ENCODE measurements around the gene TNRC6C.
"Not testable (repeated sequence)": the region's sequence is repeated elsewhere in the genome, so short reads cannot be mapped to it uniquely, and the experiment has no call there.

Gene TNRC6C

DNA sequence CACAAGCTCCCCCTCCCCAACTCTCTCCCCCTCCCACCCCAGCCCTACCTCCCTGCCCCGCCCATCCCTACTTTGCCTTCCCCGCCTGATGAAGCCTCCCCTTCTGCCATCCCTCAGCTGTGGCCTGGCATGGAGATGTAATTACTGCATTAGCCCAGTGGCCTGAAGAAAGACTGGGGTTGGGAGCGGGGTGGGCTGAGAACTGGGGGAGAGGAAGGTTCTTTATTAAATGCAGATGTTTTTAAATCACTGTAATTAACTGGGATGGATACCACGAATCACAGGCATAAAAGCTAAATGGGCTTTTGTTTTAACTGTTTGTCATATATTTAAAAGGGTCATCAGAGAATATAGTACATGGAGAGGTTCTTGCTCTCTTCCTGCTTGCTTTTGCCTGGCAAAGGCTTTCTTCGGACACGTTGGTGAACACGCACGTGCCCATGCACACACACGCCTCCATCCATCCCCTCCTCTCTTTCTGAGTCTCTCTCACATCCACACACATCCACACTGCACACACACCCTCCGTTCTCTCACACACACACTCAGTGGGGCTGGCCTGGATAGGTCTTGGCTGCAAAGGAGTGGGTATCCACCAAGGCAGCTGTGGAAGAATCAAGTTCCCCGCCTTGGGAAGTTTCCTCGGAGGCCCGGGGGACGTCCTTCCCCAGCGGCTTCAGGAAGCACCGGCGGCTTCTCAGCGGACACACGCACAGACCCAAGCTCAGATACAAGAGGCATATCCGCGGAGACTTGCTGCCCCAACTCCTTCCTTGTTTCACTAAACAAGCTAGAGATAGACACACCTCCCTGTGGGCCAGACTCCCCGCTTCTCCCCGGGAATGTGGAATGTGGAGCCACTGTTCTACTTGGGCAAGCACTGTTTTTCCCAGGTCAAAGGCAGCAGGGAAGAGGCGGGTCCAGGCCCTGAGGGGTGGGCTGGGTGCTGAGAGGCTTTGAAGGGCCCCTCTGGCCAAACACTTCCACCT lies 27.4 kb upstream of the TNRC6C start:
- no peak for DNase-seq (ENCODE audit: low read depth)

DNA sequence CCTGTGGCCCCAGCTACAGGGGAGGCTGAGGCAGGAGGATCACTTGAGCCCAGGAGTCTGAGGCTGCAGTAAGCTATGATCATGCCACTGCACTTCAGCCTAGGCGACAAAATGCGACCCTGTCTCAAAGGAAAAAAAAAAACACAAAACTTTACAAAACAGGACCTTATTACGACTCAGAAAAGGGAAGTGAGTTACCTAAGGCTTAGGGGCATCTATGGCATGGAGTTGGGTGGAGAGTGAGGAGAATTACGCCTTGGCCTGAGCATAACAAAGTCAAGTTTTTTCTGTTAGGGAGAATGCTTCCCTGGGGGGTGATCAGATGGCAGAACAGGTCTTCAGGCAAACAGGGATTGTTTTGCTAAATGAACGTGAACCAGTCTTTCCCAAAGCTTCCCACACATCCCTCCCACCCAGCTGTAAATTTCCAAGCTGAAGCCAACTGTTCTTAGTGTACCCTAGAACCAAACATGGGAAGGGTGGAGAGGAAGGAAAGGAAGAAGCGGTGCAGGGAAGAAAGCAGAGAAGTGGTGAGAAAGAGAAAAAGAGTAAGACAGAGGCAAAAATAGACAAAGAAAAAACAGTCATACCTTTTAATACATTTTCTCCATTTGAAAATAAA lies 24.6 kb upstream of the TNRC6C start:
- no peak for DNase-seq (ENCODE audit: low read depth)

DNA sequence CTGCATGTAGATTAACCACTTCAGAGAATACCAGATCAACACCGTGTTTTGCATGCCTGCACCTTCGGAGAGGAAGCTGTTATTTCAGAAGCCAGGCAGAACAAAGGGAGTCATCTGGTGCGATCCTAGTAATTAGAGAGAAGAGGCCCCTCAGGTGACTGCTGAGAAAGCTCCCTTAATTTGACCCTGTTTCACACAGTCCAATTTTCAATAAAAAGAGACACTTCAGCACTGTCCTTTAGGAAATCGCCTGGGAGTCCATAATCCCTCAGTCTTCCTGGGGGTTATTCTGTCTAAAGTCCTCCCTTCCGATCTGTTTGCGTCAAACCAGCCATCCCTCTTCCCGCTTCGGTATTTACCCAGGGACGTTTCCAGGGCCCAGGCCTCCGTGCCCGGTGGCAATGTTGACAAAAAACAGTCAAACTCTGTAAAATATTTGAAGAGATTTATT lies 23.4 kb upstream of the TNRC6C start:
- no peak for DNase-seq (ENCODE audit: low read depth)

DNA sequence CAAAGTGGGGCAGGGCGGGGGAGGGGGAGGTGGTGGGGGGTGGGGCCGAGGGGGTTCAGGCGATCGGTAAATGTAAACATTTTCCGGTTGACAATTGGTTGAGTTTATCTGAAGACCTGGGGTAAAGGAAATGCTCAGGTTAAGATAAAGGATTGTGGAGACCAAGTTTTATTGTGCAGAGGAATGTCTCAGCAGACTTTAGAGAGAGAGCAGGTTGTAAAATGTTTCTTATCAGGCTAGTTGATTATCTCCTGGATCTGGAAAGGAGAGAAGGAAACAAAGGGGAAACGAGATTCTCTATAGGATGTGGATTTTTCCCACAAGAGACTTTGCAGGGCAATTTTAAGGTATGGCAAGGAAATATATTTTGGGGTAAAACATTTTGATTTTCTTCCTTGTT lies 22.8 kb upstream of the TNRC6C start:
- not testable (repeated sequence) for DNase-seq (ENCODE audit: low read depth)

DNA sequence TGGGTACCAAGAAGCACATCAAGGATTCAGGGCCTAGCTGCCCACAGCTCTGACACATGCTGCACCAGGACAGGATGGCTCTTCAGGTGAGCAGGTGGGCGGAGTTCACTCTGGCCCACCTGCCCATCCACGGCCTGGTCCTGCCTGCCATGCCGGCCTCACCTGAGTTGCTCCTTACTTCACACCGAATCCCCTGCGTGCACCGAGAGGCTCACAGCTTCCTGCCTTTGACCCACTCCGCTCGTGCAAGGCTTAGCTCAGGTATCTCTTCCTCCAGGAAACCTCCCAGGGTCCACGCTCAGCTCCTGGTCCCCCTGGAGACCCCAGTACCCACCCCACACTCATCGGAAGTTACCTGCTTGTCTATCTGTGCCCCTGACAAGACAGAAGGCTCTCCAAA lies 21.6 kb upstream of the TNRC6C start:
- DNase-seq (ENCODE audit: low read depth): no peak

DNA sequence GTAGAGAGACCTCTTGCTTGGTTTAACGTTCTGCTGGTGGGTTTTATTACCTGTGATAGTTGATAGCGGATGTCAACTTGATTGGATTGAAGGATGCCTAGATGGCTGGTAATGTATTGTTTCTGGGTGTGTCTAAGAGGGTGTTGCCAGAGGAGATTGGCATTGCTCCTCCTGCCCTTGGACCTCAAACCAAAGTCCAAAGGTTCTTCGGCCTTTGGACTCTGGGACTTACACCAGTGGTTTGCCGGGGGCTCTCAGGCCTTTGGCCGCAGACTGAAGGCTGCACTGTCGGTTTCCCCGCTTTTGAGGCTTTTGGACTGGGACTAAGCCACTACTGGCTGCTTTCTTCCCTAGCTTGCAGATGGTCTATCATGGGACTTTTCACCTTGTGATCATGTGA lies 17.5 kb upstream of the TNRC6C start:
- no peak for DNase-seq (ENCODE audit: low read depth)

DNA sequence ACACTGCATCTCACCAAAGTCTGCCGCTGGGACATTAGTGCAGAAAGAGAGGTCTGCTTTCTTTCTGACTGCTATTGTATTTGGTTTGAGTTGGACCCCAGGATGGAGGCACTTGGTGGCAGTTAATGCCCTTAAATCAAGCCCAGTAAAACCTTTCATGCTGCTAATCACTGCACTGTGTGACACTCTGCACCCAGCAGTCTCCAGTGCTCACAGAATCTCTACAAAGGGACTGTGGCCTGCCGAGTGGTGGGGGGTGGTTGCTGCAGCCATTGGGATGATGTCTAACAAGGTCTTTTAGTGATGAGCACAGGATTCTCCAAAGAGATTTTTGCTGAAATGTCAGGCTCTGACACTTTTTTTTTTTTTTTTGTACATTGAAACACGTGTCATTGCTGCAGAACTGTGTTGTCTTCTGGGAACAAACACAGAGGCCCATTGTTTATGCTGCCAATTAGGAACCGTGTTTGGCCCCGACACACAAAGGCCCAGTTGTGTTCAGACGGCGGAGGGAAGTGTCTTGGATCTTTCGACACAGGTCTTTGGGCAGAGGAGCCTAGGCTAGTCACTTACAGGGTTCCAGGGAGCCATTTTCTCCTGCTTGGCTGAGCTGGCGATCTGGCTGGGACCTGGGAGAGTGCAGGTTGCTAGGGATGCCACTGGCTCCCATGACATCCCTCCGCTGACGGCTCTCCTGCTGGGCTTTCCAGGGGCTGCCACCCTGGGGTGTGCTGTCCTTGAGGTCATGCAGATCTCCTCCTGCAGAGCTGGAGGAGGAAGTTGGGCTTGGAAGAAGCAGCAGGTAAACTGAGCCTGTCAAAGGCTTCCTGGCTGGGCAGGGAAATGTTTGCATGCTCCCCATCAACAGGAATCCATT lies 16.2 kb upstream of the TNRC6C start:
- DNase-seq (ENCODE audit: low read depth): no peak

DNA sequence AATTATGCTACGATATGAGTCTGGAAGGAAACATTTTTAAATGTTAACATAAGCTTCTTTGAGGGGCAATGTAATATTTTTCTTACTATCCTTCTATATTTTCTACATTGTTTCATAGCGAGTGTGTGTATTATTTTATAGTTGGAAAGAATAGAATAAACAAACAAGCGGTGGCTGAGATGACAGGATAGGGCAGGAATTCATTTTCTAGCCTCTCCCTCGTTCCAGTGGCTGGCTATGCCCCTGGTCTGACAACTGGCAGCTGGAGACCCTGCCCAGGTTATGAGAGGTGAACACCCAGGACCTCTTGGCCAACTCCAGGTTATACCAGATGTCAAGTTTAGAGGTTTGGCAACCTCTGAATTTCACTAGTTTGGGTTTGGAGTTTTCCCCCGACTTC lies 14.5 kb upstream of the TNRC6C start:
- no peak for DNase-seq (ENCODE audit: low read depth)

DNA sequence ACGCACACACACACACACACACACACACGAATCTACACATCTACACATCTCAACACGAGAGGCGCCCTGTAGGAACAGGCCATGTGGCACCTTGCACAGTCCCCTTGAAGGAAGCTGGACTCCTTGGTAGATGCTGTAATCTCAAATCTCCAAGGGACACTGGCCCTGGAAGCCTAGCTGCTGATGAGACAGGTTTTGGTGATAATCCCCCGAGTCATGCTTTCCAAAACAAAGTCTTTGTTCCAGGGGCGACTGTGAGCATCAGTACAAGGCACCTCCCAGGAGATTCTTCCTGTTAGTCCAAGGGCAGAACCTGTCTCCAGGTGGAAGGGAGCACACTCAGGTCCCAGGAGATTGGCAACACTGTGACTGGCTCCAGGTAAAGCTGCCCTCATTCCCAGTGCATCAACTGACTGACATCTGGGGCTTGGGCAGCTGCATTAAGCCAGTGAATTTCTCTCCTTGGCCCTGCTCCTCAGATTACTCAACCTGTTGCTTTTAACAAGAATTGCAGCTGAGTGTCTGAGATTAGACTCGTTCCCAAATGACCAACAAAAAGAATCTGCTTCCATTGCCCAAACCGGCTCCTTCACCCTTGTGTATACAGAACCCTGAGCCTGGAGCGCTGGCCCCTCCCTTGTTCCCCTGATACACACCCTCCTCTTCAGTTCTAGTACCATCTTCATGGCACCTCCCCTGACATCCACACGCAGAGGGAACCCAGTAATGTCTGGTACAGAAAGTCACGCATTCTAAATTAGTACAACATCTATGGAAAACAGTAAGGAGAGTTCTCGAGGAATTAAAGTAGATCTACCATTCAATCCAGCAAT lies 13.9 kb upstream of the TNRC6C start:
- DNase-seq (ENCODE audit: low read depth): no peak

DNA sequence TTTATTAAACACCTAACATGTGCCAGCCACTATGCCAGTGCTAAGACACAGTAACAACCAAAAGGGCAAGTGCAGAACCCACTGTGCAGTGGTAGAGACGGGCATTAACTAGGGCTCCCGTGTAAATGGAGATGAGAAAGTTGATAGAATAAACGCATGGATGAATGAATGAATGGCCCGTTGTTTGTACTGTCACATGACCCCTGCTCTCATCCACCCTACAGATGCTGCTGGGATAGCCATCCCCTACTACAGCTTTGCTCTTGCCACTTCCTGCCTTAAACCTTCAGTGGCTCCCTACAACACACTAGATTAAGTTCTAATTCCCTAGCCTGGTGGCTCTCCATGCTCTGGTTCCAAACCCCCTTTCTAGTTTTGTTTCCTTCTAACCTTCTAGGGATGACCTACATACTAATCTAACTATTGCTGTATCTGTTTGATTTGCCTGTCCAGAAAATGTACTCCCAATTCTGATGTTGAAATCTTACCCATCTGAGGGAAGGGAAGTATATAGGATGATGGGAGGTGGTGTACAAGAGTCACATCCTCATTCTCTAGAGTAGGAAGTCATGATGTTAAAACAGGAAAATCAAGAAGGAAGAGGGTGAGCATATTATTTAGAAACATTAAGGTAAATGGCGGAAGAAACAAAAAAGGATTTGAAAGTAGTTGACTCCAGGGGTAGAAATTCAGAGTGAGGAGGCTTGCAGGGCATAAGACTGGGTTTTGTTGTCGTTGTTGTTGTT lies 11.4 kb upstream of the TNRC6C start:
- DNase-seq (ENCODE audit: low read depth): no peak

DNA sequence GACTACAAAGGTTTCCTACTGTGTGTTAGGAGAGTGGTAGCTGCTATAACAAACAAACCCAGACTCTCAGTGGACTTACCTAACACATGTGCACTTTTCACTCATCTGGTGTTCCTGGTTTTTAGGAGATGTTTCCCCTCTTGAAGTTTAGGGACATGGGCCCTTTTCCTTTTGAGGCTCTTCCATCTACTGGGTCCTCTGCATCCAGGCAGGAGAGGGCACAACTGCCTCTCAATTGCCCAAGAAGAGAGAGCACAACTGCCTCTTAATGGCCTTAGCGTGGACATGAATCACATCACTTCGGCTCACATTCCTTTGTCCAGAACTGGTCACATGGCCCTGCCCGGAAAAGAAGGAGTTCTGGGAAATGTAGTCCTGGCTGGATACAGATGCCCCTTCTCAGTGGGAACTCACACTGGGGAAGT lies 9.8 kb upstream of the TNRC6C start:
- no peak for DNase-seq (ENCODE audit: low read depth)

DNA sequence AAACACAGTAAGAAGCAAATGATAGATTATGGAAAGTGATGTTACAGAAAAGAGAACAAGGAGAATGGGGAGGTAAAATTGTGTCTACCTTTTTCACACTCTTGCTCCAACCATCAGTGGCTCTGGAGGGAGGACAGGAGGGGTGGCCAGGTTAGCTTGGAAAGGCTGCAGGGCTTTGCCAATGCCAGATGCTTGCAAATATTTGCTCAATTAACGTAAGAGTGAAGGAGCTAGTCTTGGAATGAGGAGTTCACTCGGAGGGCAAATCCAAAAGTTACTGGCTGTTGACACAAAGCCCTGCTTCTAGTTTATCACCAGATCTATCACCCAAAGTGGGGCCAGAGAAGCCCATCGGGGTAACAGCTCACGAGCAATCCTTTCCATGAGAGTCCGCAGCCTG lies 7.4 kb upstream of the TNRC6C start:
- DNase-seq (ENCODE audit: low read depth): no peak

DNA sequence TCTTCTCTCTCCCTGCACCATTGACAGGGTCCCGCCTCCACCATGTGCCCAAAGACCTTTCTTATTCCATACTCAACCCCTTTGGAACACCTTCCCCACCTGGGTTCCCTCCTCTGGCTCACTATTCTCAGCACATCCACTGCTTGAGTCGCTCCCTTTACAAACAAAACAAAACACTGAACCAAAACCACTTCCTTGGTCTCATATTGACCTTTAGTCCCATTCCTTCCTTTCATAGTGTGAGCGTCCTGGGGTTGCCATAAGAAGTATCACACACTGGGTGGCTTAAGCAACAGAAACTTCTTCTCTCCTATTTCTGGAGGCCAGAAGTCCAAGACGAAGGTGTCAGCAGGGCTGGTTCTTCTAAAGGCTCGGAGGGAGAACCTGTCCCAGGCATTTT lies 6.1 kb upstream of the TNRC6C start:
- DNase-seq (ENCODE audit: low read depth): no peak

DNA sequence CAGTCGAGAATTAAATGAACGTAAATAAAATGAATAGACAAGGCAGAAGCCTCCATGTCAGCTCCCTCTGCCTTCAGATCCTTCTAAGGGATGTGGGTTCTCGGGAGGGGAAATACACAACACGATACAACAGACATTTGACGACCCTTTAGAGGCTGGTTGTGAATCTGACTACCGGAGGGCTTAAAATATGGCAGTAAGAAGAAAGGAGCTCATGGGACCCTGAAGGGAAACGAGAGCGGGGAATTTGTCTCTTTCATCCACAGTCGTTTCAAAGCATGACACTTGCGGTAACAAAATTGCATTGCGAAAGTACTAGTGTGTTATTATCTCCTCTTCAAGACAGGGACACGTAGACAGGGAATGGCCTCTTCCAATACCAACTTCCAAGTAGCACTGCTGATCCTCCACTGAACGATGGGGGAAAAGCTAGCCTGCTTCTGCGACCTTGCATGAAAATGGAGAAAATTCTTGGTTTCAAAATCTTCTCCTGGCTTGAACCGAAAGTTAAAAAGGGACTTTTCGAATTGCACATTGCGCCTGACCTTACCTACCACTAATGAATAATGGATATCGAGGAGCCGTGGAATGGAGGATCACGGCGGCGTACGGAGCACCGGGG lies 1.2 kb upstream of the TNRC6C start:
- no peak for DNase-seq (ENCODE audit: low read depth)

DNA sequence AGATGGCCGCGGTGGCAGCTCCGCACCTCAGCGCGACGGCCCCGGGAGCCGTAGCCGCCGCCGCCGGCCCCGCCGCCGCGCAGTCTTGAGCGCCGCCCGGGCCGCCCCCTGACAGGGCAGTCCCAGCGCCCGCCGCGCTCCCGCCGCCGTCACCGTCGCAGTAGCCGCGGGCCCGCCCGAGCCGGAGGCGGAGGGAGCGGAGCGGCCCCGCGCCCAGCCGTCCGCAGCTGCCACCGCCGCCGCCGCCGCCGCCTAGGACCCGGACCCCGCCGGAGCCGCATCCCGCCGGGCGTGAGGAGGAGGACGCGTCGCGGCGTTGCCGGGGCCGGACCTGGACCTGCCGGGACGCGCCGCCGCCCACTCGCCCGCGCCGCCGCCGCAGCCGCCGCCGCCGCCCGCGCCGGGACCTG lies 218 bp downstream of the TNRC6C start:
- no peak for DNase-seq (ENCODE audit: low read depth)

DNA sequence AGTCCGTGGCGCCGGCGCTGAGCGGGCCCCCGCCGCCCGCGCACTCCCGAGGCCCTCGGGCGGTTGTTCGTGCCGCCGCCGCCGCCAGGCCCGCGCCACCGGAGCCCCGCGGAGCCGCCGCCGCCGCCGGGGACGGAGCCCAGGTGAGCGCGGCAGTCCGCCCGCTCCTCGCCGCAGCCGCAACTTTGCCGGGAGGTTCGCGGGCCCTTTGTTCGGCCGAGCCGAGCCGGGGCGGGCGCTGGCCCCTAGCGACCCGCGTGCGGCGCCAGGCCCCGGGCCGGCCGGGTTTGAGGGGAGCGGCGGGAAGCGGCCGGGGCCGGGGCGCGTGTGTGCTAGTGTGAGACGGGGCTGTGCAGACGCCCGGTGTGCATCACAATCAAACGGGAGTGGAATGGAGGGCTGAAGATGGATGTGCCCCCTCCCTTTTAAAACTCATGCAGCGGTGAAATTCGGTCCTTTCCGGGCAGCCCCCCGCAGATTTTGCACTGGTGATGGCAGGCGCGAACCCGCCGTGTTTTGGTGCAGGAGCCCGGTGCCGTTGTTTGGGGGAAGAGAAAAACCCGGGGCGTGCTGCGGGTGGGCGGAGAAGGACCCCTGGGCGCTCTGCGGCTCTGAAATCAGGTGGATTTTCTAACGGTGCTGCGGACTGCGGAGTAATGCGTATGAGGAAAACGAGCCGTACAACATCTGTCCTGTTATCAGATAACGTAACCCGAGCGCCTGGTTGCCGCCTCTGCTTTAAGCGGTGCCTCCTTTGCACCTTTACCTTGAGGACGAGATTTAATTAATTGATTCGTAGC lies 823 bp downstream of the TNRC6C start:
- no peak for DNase-seq (ENCODE audit: low read depth)

DNA sequence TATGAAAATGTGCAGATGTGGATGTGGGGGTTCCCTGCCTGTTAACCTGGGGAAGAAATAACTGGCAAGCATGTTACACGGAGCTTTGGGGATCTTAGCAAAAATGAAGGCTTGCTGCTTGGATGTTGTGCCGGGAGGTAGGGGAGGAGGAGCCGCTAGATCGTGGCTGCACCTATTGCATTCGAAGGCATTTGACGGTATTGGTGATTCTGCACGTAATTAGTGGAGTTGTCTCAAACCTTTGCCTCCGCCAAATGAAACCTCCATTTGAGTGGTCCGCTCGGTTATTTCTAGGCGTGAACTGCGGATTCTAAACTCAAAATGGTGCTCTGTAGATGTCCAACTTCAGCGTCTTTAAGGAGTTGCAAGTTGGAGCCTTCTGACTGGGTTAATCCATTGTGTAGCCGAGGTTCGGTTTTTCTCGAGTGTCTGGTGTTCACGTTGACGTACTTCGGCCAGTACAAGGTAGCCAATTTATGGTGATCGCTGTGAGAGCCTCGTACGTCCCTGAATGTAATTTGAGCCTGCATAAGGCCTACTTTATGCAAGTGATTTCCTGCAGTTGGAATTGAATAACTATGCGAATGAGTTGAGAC lies 1.5 kb downstream of the TNRC6C start:
- no peak for DNase-seq (ENCODE audit: low read depth)

DNA sequence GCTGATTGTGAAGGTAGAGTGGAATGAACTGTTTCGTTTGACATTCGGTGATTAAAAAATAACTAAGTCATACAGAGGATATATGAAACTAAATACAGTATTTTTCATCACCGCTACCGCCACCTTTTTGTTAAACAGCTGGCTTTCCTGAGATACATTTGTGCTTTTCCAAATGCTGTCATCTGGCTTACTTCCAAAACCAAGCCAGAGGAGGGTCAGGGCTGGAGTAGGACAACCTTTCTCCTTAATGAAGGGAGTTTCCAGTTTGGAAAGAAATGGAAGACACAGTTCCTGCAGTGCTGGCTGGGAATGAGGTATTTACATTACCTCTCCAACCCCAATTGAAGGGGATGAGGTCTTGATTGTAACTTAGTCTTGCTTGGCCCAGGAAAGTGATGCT lies 3.2 kb downstream of the TNRC6C start:
- DNase-seq (ENCODE audit: low read depth): no peak

DNA sequence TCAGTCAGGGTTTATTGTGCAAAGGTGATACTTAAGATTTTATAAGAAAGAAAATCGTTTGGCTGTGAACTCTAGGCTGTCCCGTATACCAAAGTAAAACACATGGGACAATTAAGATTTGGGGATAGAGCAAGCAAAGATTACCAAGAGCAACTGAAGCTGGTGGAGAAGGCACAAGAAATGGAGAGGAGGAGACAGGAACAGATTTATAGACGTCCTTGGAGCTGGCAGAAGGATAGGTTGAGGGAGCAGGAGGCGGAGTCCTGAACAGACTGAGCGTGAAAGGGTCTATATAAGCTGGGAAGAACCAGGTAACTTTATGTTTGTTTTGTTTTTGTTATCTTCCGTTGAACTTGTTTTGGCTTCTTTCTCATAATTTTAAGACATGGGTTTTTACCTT lies 3.8 kb downstream of the TNRC6C start:
- DNase-seq (ENCODE audit: low read depth): no peak

Data from HS-27A (cell line).